OCI-LY3 (cell line): ENCODE measurements around the gene ZSCAN25.

ENCODE experiments used
- H2AFZ ChIP-seq: fragments of 200-600, 300-600 bp; shearing (Covaris generic); 2 replicates; pipeline ENCODE4 v1.6.0; 2014; ENCODE audit warnings: antibody characterized with exemption, low read depth, low read length
- H3K27ac ChIP-seq: fragments of 200-600, 300-600 bp; sonication (generic); 2 replicates; pipeline ENCODE4 v1.5.1; 2014; ENCODE audit warnings: mild to moderate bottlenecking, low read length, moderate library complexity, mixed read lengths
- H3K27me3 ChIP-seq: fragments of 200-600, 300-600 bp; sonication (generic); 2 replicates; pipeline ENCODE4 v1.6.1; 2014; ENCODE audit warnings: low read depth, low read length, mixed read lengths
- H3K36me3 ChIP-seq: fragments of 200-600, 300-600 bp; sonication (generic); replicated peaks from 2 replicates; pipeline ENCODE3; 2014; ENCODE audit warnings: low read depth, low read length, mixed read lengths
- H3K4me1 ChIP-seq: fragments of 300-600, 200-600 bp; sonication (generic); 2 replicates; pipeline ENCODE4 v1.6.1; 2014; ENCODE audit warnings: low read length, mixed read lengths
- H3K4me2 ChIP-seq: fragments of 200-600, 300-600 bp; sonication (generic); 2 replicates; pipeline ENCODE4 v1.6.1; 2014; ENCODE audit warnings: low read length, mixed read lengths
- H3K4me3 ChIP-seq: fragments of 300-600, 200-600 bp; sonication (generic); 2 replicates; pipeline ENCODE4 v1.5.1; 2014; ENCODE audit warnings: antibody characterized with exemption, mild to moderate bottlenecking, low read length, moderate library complexity
- H3K79me2 ChIP-seq: fragments of 300-600, 200-600 bp; shearing (Covaris generic); 2 replicates; pipeline ENCODE4 v1.6.1; 2014; ENCODE audit warnings: mild to moderate bottlenecking, low read length, mixed read lengths
- H3K9ac ChIP-seq: fragments of 300-600, 200-600 bp; shearing (Covaris generic); 2 replicates; pipeline ENCODE4 v1.6.0; 2014; ENCODE audit warnings: mild to moderate bottlenecking, low read length, moderate library complexity
- H3K9me3 ChIP-seq: fragments of 200-600, 300-600 bp; shearing (Covaris generic); 2 replicates; pipeline ENCODE4 v1.6.1; 2014; ENCODE audit warnings: low read length, mixed read lengths; ENCODE audit not compliant: insufficient read depth
- H4K20me1 ChIP-seq: fragments of 200-600, 300-600 bp; sonication (generic); 2 replicates; pipeline ENCODE4 v1.6.1; 2016; ENCODE audit warnings: low read length, mixed read lengths; ENCODE audit not compliant: insufficient read depth
- CTCF ChIP-seq: fragments of 200-600, 300-600 bp; sonication (generic); IDR thresholded peaks from 2 replicates; pipeline ENCODE4 v1.5.1; 2014; ENCODE audit warnings: antibody characterized with exemption, low read length, low read depth
- EZH2phosphoT487 ChIP-seq: fragments of 200-600 bp; shearing (Covaris generic); IDR thresholded peaks from 2 replicates; pipeline ENCODE4 v1.6.1; 2018; ENCODE audit warnings: antibody characterized with exemption, mixed run types, low read depth

Gene ZSCAN25

DNA sequence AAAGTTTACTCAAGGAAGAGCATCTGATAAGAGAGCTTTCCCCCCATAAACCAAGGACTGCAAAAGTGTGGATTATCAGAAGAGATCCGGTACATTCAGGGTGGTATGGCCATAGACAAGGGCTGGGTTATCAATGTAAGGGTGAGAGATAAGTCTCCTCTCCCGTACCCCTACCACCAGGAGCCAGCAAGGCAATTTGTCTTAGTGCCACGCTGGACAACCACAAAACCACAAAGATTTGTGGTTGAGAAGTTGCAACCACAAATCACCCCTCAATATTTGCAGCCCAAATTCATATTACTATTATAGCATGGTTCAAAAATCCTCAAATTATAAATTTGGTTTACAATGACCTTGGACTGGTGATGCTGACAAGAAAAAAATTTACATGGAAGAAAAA, 2.3 kb upstream of the ZSCAN25 start:
- H3K27ac ChIP-seq = no peak overlapping the region
- no peak overlapping the region for H3K4me3 ChIP-seq
- no peak overlapping the region for H2AFZ ChIP-seq
- peaks cover 22% of the 10 kb centered on the region for H3K79me2 ChIP-seq
- H3K4me1 ChIP-seq = peaks cover 10% of the 10 kb centered on the region
- H3K27me3 ChIP-seq = no peaks in the 10 kb centered on the region
- peaks cover 10% of the 10 kb centered on the region for H3K36me3 ChIP-seq
- no peaks in the 10 kb centered on the region for H3K9me3 ChIP-seq
- H3K4me2 ChIP-seq = no peak overlapping the region
- no peaks in the 10 kb centered on the region for H4K20me1 ChIP-seq
- no peak overlapping the region for H3K9ac ChIP-seq
- TF ChIP-seq CTCF (no peak), EZH2phosphoT487 (no peak)

DNA sequence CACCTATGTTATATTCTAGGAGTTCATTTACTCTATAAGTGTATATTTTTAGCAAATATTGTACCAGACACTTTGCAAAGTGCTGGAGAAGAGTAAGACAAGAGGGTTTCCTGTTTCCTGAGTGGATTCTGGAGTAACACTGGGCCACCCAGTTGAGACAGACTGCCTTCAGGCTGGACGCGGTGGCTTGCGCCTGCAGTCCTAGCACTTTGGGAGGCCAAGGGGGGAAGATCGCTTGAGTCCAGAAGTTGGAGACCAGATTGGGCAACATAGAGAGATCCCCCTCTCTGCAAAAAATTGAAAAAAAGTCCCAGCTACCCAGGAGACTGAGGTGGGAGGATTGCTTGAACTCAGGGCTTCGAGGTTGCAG, 772 bp upstream of the ZSCAN25 start:
- H2AFZ ChIP-seq = peak overlapping the region; percentile 100

GRCh38 chr7:99617192-99617781, 541 bp downstream of the ZSCAN25 start:
- Histone ChIP-seq H3K9me3 (no peaks in the 10 kb centered on the region), H3K79me2 (peaks cover 22% of the 10 kb centered on the region), H3K9ac (peak overlapping the region; percentile 87), H3K27me3 (no peaks in the 10 kb centered on the region), H4K20me1 (no peaks in the 10 kb centered on the region), H2AFZ (peak overlapping the region; percentile 100; the same call in 1 of the 2 replicates), H3K4me2 (peak overlapping the region; percentile 79), H3K27ac (no peak overlapping the region), H3K36me3 (peaks cover 32% of the 10 kb centered on the region), H3K4me3 (peak overlapping the region; percentile 96), H3K4me1 (peaks cover 10% of the 10 kb centered on the region)
- no peak for TF ChIP-seq EZH2phosphoT487
- no peak for TF ChIP-seq CTCF

More for the DNA sequence above, 772 bp upstream of the ZSCAN25 start:
- Histone ChIP-seq H4K20me1 (no peaks in the 10 kb centered on the region), H3K9ac (peak overlapping the region; percentile 87), H3K27me3 (no peaks in the 10 kb centered on the region), H3K27ac (no peak overlapping the region), H3K4me2 (peak overlapping the region; percentile 57), H3K79me2 (peaks cover 22% of the 10 kb centered on the region), H3K9me3 (no peaks in the 10 kb centered on the region), H3K36me3 (peaks cover 24% of the 10 kb centered on the region), H3K4me1 (peaks cover 10% of the 10 kb centered on the region), H3K4me3 (peak overlapping the region; percentile 96)
- TF ChIP-seq EZH2phosphoT487 = no peak
- no peak for TF ChIP-seq CTCF

GRCh38 chr7:99618726-99619125, 2.0 kb downstream of the ZSCAN25 start:
- no peaks in the 10 kb centered on the region for H3K27me3 ChIP-seq
- no peak overlapping the region for H3K27ac ChIP-seq
- no peak overlapping the region for H3K9ac ChIP-seq
- no peaks in the 10 kb centered on the region for H3K9me3 ChIP-seq
- H4K20me1 ChIP-seq = no peaks in the 10 kb centered on the region
- H3K36me3 ChIP-seq = peaks cover 40% of the 10 kb centered on the region
- no peak overlapping the region for H2AFZ ChIP-seq
- peaks cover 22% of the 10 kb centered on the region for H3K79me2 ChIP-seq
- no peak overlapping the region for H3K4me2 ChIP-seq
- H3K4me3 ChIP-seq = no peak overlapping the region
- peaks cover 10% of the 10 kb centered on the region for H3K4me1 ChIP-seq
- TF ChIP-seq EZH2phosphoT487 (no peak), CTCF (no peak)
